Esophagus muscularis mucosa (tissue), 4 donors: ENCODE data around the gene DIO3. TPM values are rescaled to one million over a fixed set of nuclear protein-coding genes. Genes with fewer than 3 reads are reported as not detected.

Experiments used
- DNase-seq: peaks from one replicate; pipeline ENCODE4 v3.0.0-alpha.2; 2017; ENCODE audit errors: extremely low spot score
- H3K27ac ChIP-seq, 4 donors: fragments of 200-600 bp; sonication (generic); replicated peaks in 1 of 4; 1 replicate in 3 of 4; 2 replicates in 1 of 4; pipeline ENCODE4 v1.5.1; 2016 to 2019; ENCODE audit warnings: mild to moderate bottlenecking in 1 of 4
- H3K27me3 ChIP-seq, 4 donors: fragments of 200-600 bp; sonication (generic); one replicate each; pipeline versions ENCODE4 v1.5.1 to v1.6.0; 2016 to 2019
- H3K36me3 ChIP-seq, 4 donors: fragments of 200-600 bp; sonication (generic); one replicate each; pipeline ENCODE4 v1.5.1; 2016 to 2019
- H3K4me1 ChIP-seq, 4 donors: fragments of 200-600 bp; sonication (generic); one replicate each; pipeline ENCODE4 v1.5.1; 2016 to 2019
- H3K4me3 ChIP-seq, 4 donors: fragments of 200-600 bp; sonication (generic); 1 replicate in 2 of 4; 2 replicates in 2 of 4; pipeline ENCODE4 v1.5.1; 2016 to 2019; ENCODE audit warnings: mild to moderate bottlenecking in 4 of 4, moderate library complexity in 1 of 4
- H3K9me3 ChIP-seq, 4 donors: fragments of 200-600 bp; sonication (generic); 1 replicate in 3 of 4; 2 replicates in 1 of 4; pipeline ENCODE4 v1.5.1; 2016 to 2019
- EP300 ChIP-seq: sonication (generic); formaldehyde crosslinking; IDR thresholded peaks from one replicate; pipeline ENCODE4 v1.6.1; 2017; ENCODE audit warnings: antibody characterized with exemption
- POLR2A ChIP-seq: fragments of 450-650 bp; IDR thresholded peaks from one replicate; pipeline ENCODE4 v1.6.1; 2017; ENCODE audit warnings: antibody characterized with exemption, moderate library complexity, mild to moderate bottlenecking, low read depth
- POLR2AphosphoS5 ChIP-seq, 2 donors: sonication (generic); formaldehyde crosslinking; IDR thresholded peaks; one replicate each; pipeline ENCODE4 v1.6.1; 2017; ENCODE audit warnings: antibody characterized with exemption in 2 of 2
- WGBS: methylation state at CpG from one replicate; pipeline ENCODE4 v1.1.5; 2018; 5-methylcytosine and 5-hydroxymethylcytosine counted together
- intact Hi-C: fragments of 100-400 bp; cut with DNase I; formaldehyde crosslinking; loops from one replicate; pipeline ENCODE4 v1.15.1; 2023
- total RNA-seq, 4 donors: library from RNA; depleted of rRNA; stranded (reverse); fragments of >200 nt; gene quantifications; one replicate each; pipeline versions ENCODE4 v1.1.0 to v1.2.1, GENCODE V29; 2016
- TF ChIP-seq, protein P1 (sequence below), 3 experiments: fragments of 200-600 bp in 2 of 3; fragments of 450-650 bp in 1 of 3; sonication (generic) in 2 of 3; IDR thresholded peaks; one replicate each; pipeline ENCODE4 v1.5.1; 2017 to 2019; ENCODE audit warnings: antibody characterized with exemption in 3 of 3, mild to moderate bottlenecking in 2 of 3, moderate library complexity in 1 of 3

The DIO3 gene
- total RNA-seq, 4 donors from 2014 or later, result 0.99 to 1.7 (median 1.2) TPM

DNA sequence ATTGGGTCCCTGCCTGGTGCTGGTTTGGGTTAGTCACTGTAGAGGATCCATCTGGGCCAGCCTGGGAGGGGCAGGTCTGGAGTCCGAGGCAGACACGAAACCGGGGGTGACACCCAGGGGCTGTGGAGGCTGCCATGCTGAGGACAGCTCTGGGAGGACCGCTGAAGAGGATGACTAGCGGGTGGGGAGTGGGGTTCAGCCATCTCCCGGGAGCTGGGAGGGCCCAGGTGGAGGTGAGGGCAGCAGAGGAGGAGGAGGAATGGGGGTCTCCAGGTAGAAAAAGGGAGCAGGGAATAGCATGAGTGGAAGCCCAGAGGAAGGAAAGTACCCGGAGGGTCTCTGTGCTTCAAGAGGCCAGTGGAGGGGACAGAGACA, 4.0 kb upstream of the DIO3 start:
- Histone ChIP-seq H3K4me1 (peaks cover 2 to 34% (median 20%) of the 10 kb centered on the region in 4 donors), H3K27ac (no peak overlapping the region), H3K36me3 (no peaks in the 10 kb centered on the region), H3K4me3 (no peak overlapping the region), H3K9me3 (peaks cover 8 to 13% (median 13%) of the 10 kb centered on the region in 4 donors), H3K27me3 (peaks cover 0 to 67% (median 14%) of the 10 kb centered on the region in 4 donors)
- DNase-seq, result no peak
- intact Hi-C loops, result no loop called here
- 80% methylated on average over 7 of the region's 7 CpGs for WGBS
- TF ChIP-seq, protein P1, sequence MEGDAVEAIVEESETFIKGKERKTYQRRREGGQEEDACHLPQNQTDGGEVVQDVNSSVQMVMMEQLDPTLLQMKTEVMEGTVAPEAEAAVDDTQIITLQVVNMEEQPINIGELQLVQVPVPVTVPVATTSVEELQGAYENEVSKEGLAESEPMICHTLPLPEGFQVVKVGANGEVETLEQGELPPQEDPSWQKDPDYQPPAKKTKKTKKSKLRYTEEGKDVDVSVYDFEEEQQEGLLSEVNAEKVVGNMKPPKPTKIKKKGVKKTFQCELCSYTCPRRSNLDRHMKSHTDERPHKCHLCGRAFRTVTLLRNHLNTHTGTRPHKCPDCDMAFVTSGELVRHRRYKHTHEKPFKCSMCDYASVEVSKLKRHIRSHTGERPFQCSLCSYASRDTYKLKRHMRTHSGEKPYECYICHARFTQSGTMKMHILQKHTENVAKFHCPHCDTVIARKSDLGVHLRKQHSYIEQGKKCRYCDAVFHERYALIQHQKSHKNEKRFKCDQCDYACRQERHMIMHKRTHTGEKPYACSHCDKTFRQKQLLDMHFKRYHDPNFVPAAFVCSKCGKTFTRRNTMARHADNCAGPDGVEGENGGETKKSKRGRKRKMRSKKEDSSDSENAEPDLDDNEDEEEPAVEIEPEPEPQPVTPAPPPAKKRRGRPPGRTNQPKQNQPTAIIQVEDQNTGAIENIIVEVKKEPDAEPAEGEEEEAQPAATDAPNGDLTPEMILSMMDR (IDR thresholded peaks at IDR 0.05), result no peak
- no peak for TF ChIP-seq POLR2A
- TF ChIP-seq POLR2AphosphoS5 (IDR thresholded peaks at IDR 0.05), result no peak
- TF ChIP-seq EP300, result no peak

DNA sequence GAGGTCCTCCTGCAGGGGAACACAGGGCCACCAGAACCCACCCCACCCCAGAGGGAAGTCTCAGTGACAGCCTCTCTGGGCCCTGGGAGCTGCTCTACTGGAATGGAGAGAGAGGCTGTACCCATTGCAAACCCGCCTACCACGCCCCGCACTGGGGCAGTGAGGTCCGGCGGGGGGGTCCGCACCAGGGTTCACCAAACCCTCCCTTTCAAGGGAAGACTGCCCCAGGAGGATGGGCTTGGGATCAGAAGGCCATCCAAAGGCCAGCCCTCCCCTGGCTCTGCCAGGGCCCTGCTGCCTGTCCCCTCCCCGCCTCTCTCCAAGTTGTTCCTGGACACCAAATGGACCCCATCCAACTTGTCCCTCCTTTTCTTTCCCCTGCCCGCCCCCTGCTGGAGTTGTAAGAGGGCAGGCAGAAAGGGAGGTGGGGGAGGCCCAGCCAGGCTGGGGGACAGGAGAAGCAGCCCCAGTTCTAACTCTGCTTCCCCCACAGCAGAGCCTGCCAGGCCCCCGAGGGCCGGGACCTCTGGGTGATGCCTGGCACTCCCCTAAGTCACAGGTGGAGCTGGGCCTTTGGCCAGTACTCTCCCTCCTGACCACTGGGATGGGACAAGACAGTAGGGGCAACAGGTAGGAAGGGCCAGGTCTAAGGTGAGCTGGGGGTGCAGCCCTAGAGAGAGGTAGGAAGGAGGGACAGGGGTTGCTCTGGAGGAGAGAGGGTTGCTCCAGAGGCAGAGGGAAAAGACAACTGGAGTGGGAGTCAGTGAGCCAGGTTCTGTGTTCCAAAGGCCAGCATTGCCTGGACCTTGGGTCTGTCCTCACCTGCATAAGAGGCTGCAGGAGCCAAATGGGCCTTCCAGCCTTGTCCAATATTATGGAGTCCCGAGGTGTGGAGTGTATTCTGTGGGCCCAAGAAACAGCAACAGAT, 3.2 kb upstream of the DIO3 start:
- TF ChIP-seq POLR2AphosphoS5 (IDR thresholded peaks at IDR 0.05), result no peak
- TF ChIP-seq, protein P1 (IDR thresholded peaks at IDR 0.05), result peak; percentile 17 to 30 (median 18)
- Histone ChIP-seq H3K4me3 (peak overlapping the region in 1 of 4 donors; percentile 59), H3K27me3 (peaks cover 0 to 74% (median 21%) of the 10 kb centered on the region in 4 donors), H3K27ac (no peak overlapping the region), H3K4me1 (peaks cover 2 to 34% (median 20%) of the 10 kb centered on the region in 4 donors), H3K36me3 (no peaks in the 10 kb centered on the region), H3K9me3 (peaks cover 8 to 21% (median 17%) of the 10 kb centered on the region in 4 donors)
- no peak for DNase-seq
- intact Hi-C loops, result no loop called here
- 79% methylated on average over 3 of the region's 11 CpGs for WGBS

DNA sequence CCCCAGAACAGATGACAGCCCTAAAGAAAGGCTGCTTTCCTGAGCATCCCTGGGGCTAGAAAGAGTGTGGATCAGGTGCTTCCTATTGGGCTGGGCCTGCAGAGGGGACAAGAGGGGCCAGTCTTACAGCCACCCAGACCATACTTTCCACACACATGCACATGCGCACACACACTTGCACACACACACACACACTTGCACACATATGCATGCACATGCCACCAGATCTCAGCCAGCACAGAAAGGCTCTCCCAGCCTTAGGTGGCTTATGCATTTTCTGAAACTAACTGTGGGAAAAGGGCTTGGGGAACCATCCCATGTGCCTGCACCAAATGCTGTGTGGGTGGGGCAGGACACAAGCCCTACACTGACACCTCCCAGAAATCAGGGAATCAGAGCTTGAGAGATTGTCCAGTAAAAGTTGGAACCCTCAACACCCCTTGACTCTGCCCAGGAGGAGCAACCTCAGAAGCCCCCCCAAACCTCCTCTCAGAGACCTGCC, 2.5 kb upstream of the DIO3 start:
- Histone ChIP-seq H3K36me3 (no peaks in the 10 kb centered on the region), H3K27me3 (peaks cover 0 to 81% (median 28%) of the 10 kb centered on the region in 4 donors), H3K4me1 (peaks cover 2 to 39% (median 21%) of the 10 kb centered on the region in 4 donors), H3K9me3 (peaks cover 8 to 22% (median 17%) of the 10 kb centered on the region in 4 donors), H3K4me3 (peak overlapping the region; percentile 59 to 60 (median 60)), H3K27ac (peak overlapping the region in 2 of 4 donors; percentile 74 to 78)
- 100% methylated on average over 1 of the region's 1 CpG for WGBS
- intact Hi-C loops, result no loop called here
- DNase-seq, result no peak
- TF ChIP-seq POLR2A (no peak), EP300 (no peak), POLR2AphosphoS5 (IDR thresholded peaks at IDR 0.05) (no peak)
- TF ChIP-seq, protein P1 (IDR thresholded peaks at IDR 0.05), result no peak

DNA sequence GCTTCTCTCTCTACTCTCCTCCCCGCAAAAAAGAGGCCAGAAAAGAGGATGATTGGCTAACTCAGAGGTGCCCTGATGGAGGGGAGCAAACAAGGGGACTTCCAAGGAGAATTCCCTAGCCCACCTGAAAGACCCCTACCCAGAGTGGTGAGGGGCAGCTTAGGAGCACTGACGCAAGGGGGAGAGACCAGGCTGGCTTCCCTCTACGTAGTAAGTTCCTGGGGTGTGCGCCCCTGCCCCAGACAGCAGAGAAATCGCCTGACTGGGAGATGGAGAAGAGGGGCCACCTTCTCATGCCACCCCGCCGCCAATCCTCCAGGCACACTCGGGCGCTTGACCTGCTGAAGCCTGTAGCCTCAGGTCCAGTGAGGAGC, 2.1 kb upstream of the DIO3 start:
- WGBS, result 56% methylated on average over 3 of the region's 9 CpGs
- peaks cover 0 to 86% (median 33%) of the 10 kb centered on the region in 4 donors for H3K27me3 ChIP-seq
- peaks cover 8 to 22% (median 17%) of the 10 kb centered on the region in 4 donors for H3K9me3 ChIP-seq
- H3K4me1 ChIP-seq, result peaks cover 2 to 42% (median 24%) of the 10 kb centered on the region in 4 donors
- peak overlapping the region in 3 of 4 donors; percentile 68 to 78 (median 74) for H3K27ac ChIP-seq
- no peak for TF ChIP-seq POLR2AphosphoS5 (IDR thresholded peaks at IDR 0.05)
- intact Hi-C loops, result no loop called here
- peak overlapping the region; percentile 59 to 60 (median 60) for H3K4me3 ChIP-seq
- DNase-seq, result no peak
- no peaks in the 10 kb centered on the region for H3K36me3 ChIP-seq
